Smooth muscle cell (in vitro differentiated cells): ENCODE results near the gene NVL. TPM values are rescaled to one million over a fixed set of nuclear protein-coding genes. Genes with fewer than 3 reads are reported as not detected.

Experiments used
- DNase-seq: peaks from one replicate; lab custom pipeline; 2025; ENCODE audit not compliant: unreplicated experiment; lab: John Stamatoyannopoulos, UW
- H2AFZ ChIP-seq: fragments of 200-600 bp; sonication (generic); 2 replicates; pipeline ENCODE4 v1.6.0; 2016; ENCODE audit warnings: antibody characterized with exemption, low read depth, mild to moderate bottlenecking
- H3F3A ChIP-seq: fragments of 200-600 bp; sonication (generic); 2 replicates; pipeline ENCODE4 v1.6.0; 2017; ENCODE audit warnings: antibody characterized with exemption, low read depth
- H3K27ac ChIP-seq: fragments of 200-600 bp; sonication (generic); 2 replicates; pipeline ENCODE4 v1.5.1; 2016; ENCODE audit warnings: low read depth, mild to moderate bottlenecking
- H3K27me3 ChIP-seq: fragments of 200-600 bp; sonication (generic); 2 replicates; pipeline ENCODE4 v1.6.1; 2016; ENCODE audit warnings: low read depth, mild to moderate bottlenecking
- H3K36me3 ChIP-seq: fragments of 200-600 bp; sonication (generic); 2 replicates; pipeline ENCODE4 v1.5.1; 2016; ENCODE audit warnings: low read depth
- H3K4me1 ChIP-seq: fragments of 200-600 bp; sonication (generic); 2 replicates; pipeline ENCODE4 v1.5.1; 2016; ENCODE audit warnings: low read depth
- H3K4me2 ChIP-seq: fragments of 200-600 bp; sonication (generic); 2 replicates; pipeline ENCODE4 v1.6.0; 2016; ENCODE audit warnings: mild to moderate bottlenecking
- H3K4me3 ChIP-seq: fragments of 200-600 bp; sonication (generic); 2 replicates; pipeline ENCODE4 v1.5.1; 2016; ENCODE audit warnings: mild to moderate bottlenecking
- H3K79me2 ChIP-seq: fragments of 200-600 bp; sonication (generic); 2 replicates; pipeline ENCODE4 v1.6.0; 2016; ENCODE audit warnings: low read depth, mild to moderate bottlenecking
- H3K9ac ChIP-seq: fragments of 200-600 bp; sonication (generic); 2 replicates; pipeline ENCODE4 v1.6.0; 2016; ENCODE audit warnings: low read depth
- H3K9me3 ChIP-seq: fragments of 200-600 bp; sonication (generic); replicated peaks from 2 replicates; pipeline ENCODE4 v1.5.1; 2016; ENCODE audit warnings: low read depth
- H4K20me1 ChIP-seq: fragments of 200-600 bp; sonication (generic); 2 replicates; pipeline ENCODE4 v1.6.0; 2016; ENCODE audit warnings: low read depth
- CTCF ChIP-seq: fragments of 200-600 bp; sonication (generic); IDR thresholded peaks from 2 replicates; pipeline ENCODE4 v1.5.1; 2017; ENCODE audit warnings: borderline replicate concordance, mild to moderate bottlenecking, antibody characterized with exemption; ENCODE audit not compliant: insufficient read depth, poor library complexity, severe bottlenecking
- WGBS: methylation state at CpG from one replicate; pipeline ENCODE4 v1.1.7; 2016; ENCODE audit warnings: low lambda C conversion rate; 5-methylcytosine and 5-hydroxymethylcytosine counted together
- polyA plus RNA-seq: library from polyadenylated mRNA; unstranded; fragments of >200 nt; fragmentation: Nextera tagmentation; extraction: Ambion mirVana; gene quantifications from 2 replicates; pipeline ENCODE4 v1.2.1, GENCODE V29; 2016
- total RNA-seq: library from RNA; depleted of rRNA; stranded (reverse); fragments of >200 nt; gene quantifications from 2 replicates; pipeline ENCODE4 v1.2.3, GENCODE V29; 2014

Gene NVL
- total and polyA plus RNA-seq, 2 experiments from 2014 or later = 17.3 to 35.4 TPM

GRCh38 chr1:224292419-224292818 lies 37.6 kb downstream of the NVL start:
- Histone ChIP-seq H3K27me3 (no peaks in the 10 kb centered on the region), H3K36me3 (peaks cover 21% of the 10 kb centered on the region), H3K4me3 (no peak overlapping the region), H3K9ac (no peak overlapping the region), H3K79me2 (no peaks in the 10 kb centered on the region), H3F3A (no peaks in the 10 kb centered on the region), H3K4me1 (peaks cover 7% of the 10 kb centered on the region), H3K9me3 (no peaks in the 10 kb centered on the region), H2AFZ (no peak overlapping the region), H3K27ac (no peak overlapping the region), H4K20me1 (no peaks in the 10 kb centered on the region), H3K4me2 (no peak overlapping the region)
- no peak for TF ChIP-seq CTCF
- DNase-seq = no peak
- WGBS = 89% methylated on average over 3 of the region's 3 CpGs

- H3K9ac ChIP-seq = no peak overlapping the region
- peaks cover 7% of the 10 kb centered on the region for H3K4me1 ChIP-seq
- no peaks in the 10 kb centered on the region for H3K9me3 ChIP-seq
- H3K36me3 ChIP-seq = peaks cover 23% of the 10 kb centered on the region
- 90% methylated on average over 1 of the region's 1 CpG for WGBS
- no peak for DNase-seq
- H3K4me3 ChIP-seq = no peak overlapping the region
- H3K4me2 ChIP-seq = no peak overlapping the region
- no peak overlapping the region for H2AFZ ChIP-seq
- H3K27ac ChIP-seq = no peak overlapping the region
- H4K20me1 ChIP-seq = peaks cover 3% of the 10 kb centered on the region
- no peak for TF ChIP-seq CTCF
- H3F3A ChIP-seq = no peaks in the 10 kb centered on the region
- no peaks in the 10 kb centered on the region for H3K27me3 ChIP-seq
- no peaks in the 10 kb centered on the region for H3K79me2 ChIP-seq
These were observed 40.6 kb downstream of the NVL start for GRCh38 chr1:224289396-224289795.

DNA sequence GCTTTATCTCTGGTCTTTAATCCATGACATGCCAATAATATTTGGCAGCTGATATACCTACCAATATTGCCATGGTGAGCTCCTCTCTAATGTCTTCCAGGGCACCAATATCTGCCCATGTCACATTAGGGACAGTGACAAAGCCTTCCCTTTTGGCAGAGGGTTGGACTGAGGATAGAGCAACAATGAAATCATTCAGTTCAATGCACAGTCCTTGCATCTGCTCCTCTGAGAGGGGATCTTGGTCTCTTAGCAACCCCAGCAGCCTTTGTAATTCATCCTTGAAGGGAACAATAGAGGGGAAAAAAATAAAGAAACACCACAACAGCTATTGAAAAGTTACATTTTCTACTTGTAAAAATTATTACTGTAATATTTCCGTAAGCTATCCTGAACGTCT lies 42.3 kb downstream of the NVL start:
- Histone ChIP-seq H3K79me2 (no peaks in the 10 kb centered on the region), H3K36me3 (peaks cover 17% of the 10 kb centered on the region), H2AFZ (no peak overlapping the region), H3K4me1 (peaks cover 7% of the 10 kb centered on the region), H3K4me2 (no peak overlapping the region), H4K20me1 (peaks cover 3% of the 10 kb centered on the region), H3K9me3 (no peaks in the 10 kb centered on the region), H3K4me3 (no peak overlapping the region), H3K27ac (no peak overlapping the region), H3F3A (no peaks in the 10 kb centered on the region), H3K27me3 (no peaks in the 10 kb centered on the region), H3K9ac (no peak overlapping the region)
- no peak for DNase-seq
- 94% methylated on average over 2 of the region's 2 CpGs for WGBS
- TF ChIP-seq CTCF = no peak

GRCh38 chr1:224282140-224282539 lies 47.8 kb downstream of the NVL start:
- Histone ChIP-seq H3K27me3 (no peaks in the 10 kb centered on the region), H3K79me2 (no peaks in the 10 kb centered on the region), H3K36me3 (peaks cover 21% of the 10 kb centered on the region), H2AFZ (no peak overlapping the region), H3K4me1 (no peaks in the 10 kb centered on the region), H3K9ac (no peak overlapping the region), H3K4me3 (no peak overlapping the region), H4K20me1 (peaks cover 3% of the 10 kb centered on the region), H3K9me3 (no peaks in the 10 kb centered on the region), H3F3A (no peaks in the 10 kb centered on the region), H3K4me2 (no peak overlapping the region), H3K27ac (no peak overlapping the region)
- WGBS = 95% methylated on average over 3 of the region's 3 CpGs
- DNase-seq = no peak
- TF ChIP-seq CTCF = no peak
